HG02970 (cell line): ENCODE measurements around the gene MTHFD1L.
"Not testable (repeated sequence)": the region's sequence is repeated elsewhere in the genome, so short reads cannot be mapped to it uniquely, and the experiment has no call there.

Experiments
- ATAC-seq: cut with Tn5 transposase; IDR thresholded peaks from one replicate; pipeline ENCODE4 v1.9.1; 2021; ENCODE audit warnings: mild to moderate bottlenecking, moderate library complexity, moderate number of reproducible peaks; ENCODE audit not compliant: unreplicated experiment, low FRiP score

Gene MTHFD1L

DNA sequence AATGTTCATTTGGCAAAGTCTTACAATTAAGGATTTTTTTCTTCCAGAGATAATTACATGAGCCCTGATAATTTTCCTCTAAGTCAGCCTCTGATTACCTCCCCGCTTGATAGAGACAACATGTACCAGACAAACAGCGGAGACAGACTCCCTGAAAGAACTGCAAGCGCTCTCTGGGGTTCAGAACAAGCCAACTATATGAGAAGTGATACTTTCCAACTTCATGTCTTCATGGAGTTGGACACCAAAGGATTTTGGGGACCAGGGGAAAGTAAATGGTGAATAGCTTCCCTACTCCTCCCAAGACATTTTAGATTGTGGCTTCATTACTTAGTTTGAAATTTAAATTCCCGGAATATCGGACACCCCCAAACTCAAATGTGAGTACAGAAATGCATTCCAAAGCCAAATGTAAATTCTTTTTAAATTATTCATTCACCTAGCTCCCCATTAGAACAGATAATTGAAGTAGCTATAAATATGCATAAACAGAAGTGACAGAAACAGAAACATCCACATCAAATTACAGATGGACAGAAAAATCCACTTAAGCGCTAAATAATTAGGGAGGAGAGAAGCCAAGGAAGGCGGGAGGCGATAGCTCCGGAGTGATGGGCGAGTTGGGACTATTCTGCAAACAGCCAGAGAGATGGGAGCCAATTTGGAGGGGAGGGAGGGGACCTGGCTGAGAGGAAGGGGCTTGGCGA, 244.5 kb downstream of the MTHFD1L start:
- ATAC-seq: no peak

DNA sequence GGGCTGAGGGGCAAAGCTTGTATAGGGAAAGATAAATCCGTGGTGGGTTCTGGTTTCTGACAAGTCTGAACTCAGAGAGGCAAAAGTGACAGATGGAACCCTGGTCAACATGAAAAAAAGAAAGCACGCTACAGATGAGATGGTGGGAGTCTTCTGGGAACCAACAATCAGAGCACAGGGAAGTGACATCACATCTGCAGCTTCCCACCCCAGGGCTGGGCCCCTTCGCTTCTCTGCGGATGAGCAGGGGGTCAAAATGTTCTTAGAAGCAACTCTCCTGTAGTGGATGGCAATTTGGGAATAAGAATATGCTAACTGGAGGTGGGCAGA, 245.0 kb downstream of the MTHFD1L start:
- ATAC-seq: no peak

DNA sequence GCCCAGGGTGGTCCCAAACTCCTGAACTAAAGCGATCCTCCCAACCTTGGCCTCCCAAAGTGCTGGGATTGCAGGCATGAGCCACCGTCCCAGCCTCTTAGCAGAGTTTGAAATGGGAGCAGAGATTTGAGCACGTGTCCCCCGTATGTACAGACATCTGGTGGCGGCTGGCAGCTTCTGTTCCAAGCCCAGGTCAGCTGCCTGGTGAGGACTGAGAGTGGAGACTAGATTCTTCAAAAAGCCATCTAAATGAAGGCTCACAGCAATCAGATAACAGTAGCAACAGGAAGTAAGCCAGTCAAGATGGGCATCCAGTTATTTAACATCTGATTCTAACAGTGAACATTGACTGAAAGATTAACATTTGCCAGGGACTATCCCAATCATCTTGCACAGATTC, 246.2 kb downstream of the MTHFD1L start:
- no peak for ATAC-seq

DNA sequence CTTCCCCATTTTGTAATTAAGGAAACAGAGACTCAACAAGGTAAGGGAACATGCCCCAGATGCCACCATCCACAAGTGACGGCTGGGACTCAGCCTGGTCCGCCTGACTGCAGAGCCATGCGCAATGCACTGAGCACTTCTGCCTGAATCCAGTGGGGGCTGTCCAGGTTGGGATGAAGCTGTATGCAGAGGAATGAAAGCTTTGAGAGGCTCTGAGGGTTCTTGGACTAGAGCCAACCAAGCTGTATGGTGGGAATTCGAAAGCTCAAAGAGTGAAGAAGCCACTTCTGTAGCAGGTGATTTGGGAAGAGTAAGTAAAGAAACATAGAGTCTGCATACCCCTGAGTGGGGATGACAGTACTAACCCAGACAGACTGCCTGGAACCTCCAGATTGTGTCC, 246.6 kb downstream of the MTHFD1L start:
- ATAC-seq: no peak

DNA sequence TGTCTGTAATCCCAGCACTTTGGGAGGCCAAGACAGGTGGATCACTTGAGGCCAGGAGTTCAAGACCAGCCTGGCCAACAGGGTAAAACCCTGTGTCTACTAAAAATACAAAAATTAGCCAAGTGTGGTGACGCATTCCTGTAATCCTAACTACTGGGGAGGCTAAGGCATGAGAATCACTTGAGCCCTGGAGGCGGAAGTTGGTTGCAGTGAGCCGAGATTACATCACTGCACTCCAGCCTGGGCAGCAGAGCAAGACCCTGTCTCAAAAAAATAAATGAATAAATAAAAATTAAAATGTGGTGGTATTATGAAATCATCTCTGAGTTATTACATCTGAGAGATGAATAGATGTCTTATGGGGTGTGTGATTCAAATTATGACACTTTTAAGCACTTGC, 247.4 kb downstream of the MTHFD1L start:
- not testable (repeated sequence) for ATAC-seq

DNA sequence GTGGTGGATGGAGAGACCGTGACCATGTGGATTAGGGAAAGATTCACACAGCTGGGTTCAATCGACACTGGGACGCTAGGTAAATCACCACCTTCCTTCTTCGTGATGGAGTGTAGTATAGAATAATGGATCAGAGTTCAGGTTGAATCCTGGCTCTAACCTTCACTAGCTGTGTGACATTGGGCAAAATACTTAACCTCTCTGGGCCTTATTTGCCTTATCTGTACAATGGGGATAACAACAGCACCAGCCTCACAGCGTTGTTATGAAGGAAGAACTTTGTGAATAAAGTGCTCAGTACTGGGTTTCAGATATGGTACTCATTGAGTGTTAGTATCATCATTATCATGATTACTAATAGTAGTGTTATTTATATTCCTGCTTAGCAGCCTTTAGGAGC, 248.1 kb downstream of the MTHFD1L start:
- no peak for ATAC-seq

DNA sequence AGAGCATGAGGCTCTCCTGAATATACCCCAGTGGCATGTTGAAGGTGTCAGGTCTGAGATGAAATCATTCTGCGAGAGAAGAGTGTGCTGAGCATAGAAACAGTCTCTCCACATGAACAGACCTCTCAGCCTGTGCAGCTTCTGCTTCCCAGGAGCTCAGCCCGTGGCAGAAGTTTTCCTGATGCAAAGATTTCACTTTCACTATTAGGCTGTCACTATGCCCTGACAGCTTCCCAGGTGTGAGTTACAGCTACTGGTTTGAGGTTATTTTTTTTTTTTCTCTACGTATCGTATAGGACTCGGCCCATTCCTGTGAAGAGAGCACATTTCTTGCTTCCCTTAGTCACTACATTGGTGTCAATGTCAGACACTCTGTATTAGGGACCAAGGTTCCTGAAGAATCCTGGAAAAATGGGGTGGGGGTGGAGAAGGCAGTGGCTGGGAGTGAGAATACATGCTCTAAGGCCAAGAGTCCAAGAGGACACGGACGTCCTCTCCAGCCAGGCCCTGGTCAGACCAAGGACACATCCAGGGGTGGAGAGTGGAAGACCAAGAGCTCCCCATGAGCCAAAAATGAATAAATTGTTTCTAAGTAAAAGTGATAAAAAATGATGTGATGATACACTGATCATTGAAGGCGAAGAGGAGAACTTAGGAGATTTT, 253.1 kb downstream of the MTHFD1L start:
- no peak for ATAC-seq

- no peak for ATAC-seq
Observed at GRCh38 chr6:151119823-151120524, 254.5 kb downstream of the MTHFD1L start.

DNA sequence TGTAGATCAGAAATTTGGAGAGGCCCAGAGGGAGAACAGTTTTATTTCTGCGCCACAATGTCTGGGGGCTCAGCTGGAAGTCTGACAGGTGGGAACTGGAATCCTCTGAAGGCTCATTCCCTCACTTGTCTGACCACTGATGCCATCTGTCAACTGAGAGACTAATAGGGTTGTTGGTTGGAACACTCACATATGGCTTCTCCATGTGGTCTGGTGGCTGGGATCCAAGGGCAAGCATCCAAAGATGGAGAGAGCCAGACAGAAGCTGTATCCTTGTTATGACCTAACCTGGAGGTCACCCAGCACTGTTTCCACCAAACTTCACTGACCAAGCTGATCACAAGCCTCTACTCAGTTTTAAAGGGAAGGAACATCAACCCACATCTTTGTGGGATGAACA, 256.4 kb downstream of the MTHFD1L start:
- ATAC-seq: no peak

GRCh38 chr6:151123641-151124040, 258.1 kb downstream of the MTHFD1L start:
- not testable (repeated sequence) for ATAC-seq

DNA sequence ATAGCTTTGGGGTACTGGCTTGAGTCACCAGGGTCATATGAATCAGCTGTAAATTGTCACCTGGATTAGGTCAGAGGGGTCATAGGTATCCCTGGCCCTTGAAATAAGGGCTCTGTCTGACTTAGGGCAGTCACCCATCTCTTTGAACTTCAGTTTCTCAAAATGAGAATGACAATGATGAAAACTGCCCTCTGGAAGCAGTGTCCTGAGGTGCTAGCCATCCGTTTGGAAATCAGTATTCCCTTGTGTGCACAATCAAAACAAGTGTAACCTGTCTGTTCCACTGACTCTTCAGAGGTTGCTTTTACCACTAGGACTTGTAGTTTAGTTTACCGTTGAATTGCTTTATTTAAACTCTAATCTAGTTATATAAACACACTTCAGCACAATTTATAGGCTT, 259.7 kb downstream of the MTHFD1L start:
- ATAC-seq: not testable (repeated sequence)

DNA sequence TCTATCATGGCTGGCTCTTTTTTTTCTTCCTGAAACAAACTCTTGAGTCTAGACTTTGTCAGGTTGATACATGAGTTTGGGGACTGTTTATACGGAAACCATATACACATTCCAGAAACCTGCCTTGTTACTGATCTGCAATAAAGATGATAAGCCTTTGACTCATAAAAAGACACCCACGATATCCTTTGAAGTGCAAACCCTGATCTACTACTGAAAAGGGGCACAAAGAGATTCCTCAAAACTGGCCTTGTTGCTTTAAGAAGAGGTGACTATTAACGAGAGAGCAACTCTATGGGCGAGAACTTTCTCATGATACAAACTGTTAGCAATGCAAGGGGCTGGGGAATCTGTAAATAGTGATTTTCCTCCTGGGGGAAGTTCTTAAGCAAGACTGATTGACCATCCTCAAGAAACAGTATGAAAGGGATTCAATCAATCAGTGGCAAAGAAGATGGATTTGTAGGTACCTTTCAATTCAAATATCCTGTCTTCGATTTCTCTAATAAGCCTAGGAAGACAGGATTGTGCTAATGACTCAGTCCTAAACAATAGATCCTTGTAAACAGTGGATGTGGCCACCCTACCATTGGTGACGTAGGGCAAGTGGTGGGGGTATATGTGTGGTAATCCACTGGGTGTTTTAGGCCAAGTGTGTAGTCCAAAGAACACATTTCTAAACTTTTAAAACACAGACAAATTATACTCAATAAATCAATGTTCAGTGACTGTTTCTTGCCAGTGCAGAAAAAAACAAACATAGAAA, 260.3 kb downstream of the MTHFD1L start:
- ATAC-seq: not testable (repeated sequence)

DNA sequence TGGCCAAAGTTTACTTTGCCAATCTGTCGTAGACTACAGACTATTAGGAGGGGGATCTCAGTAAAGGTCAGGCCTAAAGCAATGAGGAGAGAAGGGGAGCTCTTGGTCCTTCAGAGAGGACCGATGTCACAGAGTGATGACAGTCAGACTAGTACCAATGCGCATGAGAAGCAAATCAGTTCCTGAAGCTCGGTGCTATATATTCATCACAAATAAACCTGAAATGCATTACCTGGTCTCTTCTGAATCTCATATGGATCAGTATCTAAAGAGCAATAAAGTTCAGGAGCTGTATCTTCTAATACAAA, 260.9 kb downstream of the MTHFD1L start:
- not testable (repeated sequence) for ATAC-seq

DNA sequence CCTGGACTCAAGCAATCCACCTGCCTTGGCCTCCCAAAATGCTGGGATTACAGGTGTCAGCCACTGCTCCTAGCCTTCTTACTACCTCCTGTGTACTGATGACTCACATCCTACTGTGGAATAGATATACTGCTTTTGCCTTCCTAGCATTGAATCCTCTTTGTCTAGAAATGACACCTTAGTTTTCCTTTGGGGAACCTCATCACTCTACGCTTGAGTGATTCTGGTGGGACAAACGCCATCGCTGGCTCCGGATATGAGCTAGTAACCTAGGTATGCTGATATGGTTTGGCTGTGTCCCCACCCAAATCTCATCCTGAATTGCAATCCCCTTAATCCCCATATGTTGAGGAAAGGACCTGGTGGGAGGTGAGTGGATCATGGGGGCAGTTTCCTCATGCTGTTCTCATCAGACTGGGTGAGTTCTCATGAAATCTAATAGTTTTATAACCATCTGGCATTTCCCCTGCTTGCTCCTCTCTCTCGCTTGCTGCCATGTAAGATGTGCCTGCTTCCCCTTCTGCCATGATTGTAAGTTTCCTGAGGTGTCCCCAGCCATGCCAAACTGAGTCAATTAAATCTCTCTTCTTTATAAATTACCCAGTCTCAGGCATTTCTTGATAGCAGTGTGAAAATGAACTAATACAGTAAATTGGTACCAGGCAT, 261.8 kb downstream of the MTHFD1L start:
- not testable (repeated sequence) for ATAC-seq

DNA sequence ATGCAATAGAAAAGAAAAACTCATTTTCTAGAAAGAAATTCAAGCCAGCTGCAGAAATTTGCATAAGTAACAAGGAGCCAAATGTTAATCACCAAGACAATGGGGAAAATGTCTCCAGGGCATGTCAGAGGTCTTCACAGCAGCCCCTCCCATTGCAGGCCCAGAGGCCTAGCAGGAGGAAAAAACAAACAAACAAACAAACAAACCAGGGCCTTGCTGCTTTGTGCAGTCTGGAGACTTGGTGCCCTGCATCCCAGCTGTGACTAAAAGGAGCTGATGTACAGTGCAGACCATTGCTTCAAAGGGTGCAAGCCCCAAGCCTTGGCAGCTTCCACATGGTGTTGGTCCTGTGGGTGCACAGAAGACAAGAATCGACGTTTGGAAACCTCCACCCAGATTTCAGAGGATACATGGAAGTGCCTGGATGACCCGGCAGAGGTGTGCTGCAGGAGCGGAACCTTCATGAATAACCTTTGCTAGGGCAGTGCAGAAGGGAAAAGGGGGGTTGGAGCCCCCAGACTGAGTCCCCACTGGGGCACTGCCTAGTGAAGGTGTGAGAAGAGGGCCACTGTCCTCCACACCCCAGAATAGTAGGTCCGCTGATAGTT, 263.4 kb downstream of the MTHFD1L start:
- no peak for ATAC-seq

- no peak for ATAC-seq
Observed at GRCh38 chr6:151130329-151130728, 264.8 kb downstream of the MTHFD1L start.

- ATAC-seq: no peak
Observed at GRCh38 chr6:151131324-151132007, 266.0 kb downstream of the MTHFD1L start.

DNA sequence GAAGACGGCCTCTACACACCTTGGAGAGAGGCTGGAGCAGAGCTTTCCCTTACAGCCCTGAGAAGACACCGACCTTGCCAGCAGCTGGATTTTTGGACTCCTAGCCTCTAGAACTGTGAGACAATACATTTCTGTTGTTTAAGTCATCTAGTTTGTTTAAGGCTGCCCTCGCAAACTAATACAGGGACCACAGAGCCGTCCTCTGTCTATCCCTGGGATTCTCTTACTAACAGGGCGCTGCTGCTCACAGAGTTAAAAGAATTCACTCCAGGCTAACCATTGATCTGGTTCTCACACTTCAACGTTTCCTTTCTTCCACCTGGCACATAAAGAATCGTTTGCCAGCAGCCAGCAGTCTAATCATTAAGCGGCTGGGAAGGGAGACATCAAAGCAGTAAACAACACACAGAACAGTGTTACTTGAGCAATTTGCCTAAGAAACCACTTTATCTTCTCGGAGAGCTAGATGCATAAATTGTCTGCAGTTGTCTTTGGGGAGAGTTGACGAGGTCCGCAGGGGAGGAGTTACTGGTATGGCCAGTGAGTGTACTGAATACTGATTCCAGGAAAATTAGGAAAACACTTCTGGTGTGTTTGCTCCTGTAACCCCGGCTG, 270.7 kb downstream of the MTHFD1L start:
- no peak for ATAC-seq

DNA sequence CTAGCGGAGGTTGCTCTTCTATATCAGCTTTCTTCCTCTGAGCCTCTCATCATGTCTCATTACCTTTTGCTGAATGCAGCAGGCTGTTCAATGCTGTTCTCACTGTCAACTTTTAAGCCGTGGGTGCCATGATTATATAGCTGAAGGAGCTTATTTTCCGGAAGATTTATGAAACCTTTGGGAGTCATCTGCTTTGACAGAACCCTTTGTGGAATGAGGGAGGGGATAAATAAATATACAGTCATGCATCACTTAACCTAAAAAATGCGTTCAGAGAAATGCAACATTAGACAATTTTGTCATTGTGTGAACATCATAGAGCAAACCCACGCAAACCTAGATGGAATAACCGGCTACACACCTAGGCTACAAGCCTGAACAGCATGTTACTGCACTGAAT, 272.0 kb downstream of the MTHFD1L start:
- no peak for ATAC-seq
